GM18508 (cell line): ENCODE data around the gene CXCL3.

ENCODE experiments used
- ATAC-seq: cut with Tn5 transposase; IDR thresholded peaks from one replicate; pipeline ENCODE4 v1.9.1; 2021; ENCODE audit warnings: moderate number of reproducible peaks; ENCODE audit not compliant: insufficient read depth, unreplicated experiment

CXCL3 gene

DNA sequence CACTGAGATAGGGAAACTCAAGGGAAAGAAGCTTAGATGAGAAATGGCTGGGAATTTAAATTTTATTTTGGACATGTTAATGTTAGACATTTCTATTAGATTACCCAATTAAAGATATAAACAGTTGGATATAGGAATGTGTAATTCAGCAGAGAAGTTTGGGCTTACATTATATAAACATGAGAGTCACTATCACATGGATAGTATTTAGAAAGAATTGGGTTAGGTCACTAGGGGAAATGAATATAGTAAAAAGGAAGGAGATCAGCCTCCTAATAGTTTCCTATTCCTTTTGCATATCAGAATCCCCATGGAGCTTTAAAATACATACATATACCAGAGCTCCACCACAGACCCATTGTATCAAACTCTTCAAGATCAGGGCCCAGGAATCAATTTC lies 20.4 kb downstream of the CXCL3 start:
- no peak for ATAC-seq

DNA sequence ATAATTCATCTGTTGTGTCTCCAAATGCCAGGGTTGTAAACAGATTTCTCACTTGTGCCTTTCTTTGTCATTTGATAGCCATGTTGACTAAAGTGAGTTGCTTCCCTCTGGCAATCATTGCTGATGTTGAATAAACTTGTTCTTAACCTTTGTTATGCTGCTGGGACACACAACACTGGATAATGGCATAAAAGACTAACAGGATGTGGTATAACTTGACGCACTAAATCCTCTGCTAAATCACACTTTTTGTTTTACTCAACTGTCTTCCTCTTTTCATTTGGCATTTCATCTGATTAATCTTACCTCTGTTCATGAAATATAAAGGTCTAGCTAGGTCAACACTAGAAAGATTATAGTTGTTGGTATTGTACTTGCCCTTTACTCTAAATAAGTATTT lies 22.4 kb downstream of the CXCL3 start:
- no peak for ATAC-seq

DNA sequence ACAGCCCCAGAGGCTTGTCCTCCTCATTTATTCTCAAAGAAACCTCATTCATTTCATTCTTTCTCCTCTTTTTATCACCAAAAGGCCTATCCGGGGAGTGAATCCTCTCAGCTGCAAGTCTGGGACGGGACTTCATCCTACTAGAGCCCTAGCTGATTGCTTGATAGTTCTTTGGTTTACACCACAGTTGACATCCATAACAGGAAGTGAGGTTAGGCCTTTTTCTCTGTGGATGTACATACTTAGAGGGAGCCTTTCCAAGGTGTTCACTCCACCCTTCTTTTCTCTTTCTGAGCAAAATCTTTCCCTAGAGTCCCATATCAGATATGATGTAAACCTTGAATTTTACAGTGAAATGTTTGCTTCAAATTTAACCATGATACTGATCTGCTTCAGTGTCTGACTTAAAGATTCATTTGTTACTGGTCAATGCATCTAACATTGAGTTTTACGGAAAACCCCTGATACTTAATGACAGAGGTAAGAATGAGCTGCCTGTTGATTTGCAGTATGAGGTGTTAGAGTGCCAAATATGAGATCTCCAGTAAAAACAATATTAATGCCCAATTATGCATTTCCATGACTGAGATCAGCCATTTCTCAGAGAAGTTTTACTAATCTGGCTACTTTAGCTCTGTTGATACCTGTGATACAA lies 23.2 kb downstream of the CXCL3 start:
- no peak for ATAC-seq

DNA sequence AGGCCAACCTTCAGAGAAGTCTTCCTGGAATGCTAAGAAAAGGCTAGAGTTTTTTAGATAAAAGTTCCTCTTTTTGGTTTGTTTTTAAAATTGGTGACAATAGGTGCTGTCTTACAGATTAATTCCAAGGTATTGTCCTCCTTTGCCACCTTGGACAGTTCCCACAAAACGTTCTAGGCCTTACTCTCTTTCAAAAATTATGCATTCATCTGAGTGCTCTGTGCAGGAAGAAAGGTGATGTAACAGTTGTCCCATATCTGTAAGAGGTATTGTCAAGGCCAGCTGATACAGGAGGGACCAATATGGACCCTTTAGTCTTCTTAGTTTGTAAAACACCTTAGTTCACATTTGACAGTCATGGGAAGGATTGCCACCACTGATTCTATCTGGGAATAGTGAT lies 24.2 kb downstream of the CXCL3 start:
- ATAC-seq: no peak

DNA sequence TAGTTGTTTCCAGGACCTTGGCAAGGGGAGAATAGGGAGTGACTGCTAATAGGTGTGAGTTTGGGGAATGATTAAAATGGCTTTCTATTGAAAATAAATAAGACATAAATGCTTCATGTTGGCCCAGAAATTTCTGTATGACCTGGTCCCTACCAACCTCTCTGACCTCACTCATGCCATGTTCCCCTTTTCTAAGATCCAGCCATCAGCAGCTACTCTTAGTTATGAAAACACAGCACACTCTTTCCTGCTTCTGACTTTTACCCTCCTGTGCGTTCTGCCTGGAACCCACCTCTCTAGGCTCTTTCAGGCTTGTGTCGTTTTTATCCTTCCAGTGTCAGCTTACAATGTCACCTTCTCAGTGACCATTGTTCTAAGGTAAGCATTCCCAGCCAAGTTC lies 25.2 kb downstream of the CXCL3 start:
- no peak for ATAC-seq

DNA sequence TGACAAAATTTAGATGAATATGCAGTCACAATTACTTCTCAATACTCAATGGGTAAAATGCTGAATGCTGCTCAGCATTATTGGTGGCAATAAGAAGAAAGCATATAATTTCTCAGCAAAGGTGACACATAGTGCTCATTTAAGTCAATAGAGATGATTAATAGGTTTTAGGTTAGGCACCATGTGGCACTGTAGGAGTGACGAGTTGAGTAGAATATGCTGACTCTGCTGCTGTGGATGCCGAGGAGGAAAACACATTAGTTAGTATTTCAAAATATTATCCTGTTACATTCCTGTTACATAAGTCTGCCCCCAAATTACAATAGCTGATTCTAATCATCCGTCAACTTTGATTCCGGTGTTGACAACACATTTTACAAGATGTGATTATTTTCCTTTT lies 26.4 kb downstream of the CXCL3 start:
- no peak for ATAC-seq

DNA sequence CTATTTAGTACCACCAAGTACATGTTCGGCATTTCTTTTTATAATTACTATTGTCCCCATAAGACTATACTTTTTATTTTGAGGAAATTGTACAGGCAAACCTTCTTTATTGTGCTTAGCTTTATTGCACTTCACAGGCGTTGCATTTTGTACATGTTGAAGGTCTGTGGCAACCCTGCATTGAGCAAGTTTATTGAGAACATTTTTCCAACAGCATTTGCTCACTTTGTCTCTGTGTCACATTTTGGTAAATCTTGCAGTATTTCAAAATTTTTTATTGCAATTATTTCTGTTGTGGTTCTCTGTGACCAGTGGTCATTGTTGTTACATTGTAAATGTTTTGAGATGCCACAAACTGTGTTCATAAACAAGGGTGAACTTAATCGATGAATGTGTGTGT lies 29.2 kb downstream of the CXCL3 start:
- no peak for ATAC-seq

DNA sequence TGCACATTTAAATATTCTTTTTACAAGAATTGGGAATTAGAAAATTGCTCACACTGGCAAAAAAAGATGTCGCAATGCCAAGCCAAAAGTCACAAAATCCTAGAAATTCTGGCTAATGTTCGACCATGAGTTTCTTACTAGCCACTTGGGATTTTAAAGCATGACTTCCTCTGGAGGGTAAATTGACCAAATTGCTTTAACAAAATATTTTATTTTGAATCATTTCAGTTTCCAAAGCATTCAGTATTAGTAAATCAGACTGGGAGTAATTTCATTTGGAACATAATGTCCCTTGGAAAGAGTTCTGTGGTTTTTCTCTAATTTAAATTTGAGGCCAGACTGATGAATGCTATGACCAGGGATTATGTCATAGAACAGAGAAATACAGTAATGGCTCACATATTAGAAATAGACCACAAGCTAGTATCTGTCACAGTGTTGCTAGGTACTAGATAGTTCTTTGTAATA lies 32.4 kb downstream of the CXCL3 start:
- ATAC-seq: no peak

DNA sequence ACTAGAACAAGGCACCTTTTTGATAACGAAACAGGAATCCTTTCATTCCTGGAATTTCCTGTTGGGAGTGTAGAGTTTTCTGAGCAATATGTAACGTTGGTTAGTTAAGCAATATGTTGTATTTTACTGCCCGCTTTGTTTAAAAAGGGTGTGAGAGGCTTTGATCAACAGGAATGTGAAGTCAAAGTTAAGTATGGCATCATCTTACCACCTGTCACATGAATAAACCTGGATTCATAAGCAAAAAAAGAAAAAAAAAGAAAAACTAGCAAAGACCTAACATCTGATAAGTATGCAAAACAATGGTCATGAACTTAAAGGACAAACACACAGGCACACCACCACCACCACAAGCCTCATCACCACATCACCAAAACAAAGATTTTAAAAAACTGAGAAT lies 33.0 kb downstream of the CXCL3 start:
- ATAC-seq: no peak

DNA sequence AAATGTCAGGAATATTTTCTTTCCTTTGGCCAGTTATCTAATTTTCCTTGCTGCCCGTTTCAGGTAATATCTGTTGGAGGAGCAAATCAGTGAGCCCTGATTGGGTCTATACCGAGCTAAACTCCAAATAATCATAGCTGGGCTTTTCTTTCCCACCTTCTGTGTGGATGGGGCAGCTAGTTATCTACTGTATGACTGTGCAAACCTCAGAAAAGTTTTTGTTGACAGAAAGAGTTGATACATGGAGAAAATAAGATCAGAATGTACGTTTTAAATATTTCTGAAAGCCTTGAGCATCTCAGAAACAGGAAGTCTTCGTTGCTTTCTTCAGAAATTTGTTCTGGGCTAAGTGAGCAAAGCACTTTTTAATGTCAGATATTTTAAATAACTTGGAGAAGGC lies 33.8 kb downstream of the CXCL3 start:
- ATAC-seq: no peak

DNA sequence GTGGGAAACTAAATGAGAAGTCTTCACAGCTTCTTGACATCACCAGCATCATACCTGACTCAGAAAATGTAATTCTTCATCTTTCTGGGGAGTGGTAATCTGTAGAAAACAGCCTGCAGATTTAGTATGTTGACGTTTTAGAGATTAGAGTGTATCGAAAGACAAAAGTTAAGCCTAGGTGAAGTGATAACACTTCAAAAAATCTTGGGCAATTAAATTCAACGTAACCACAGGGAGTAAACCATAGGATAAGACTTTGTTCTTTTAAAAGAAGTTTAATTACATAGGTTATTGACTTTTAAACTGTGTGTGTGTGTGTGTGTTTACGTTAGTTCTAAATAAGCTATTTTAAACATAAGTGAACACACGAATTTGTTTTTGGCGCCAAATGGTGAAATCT lies 38.2 kb downstream of the CXCL3 start:
- ATAC-seq: no peak

DNA sequence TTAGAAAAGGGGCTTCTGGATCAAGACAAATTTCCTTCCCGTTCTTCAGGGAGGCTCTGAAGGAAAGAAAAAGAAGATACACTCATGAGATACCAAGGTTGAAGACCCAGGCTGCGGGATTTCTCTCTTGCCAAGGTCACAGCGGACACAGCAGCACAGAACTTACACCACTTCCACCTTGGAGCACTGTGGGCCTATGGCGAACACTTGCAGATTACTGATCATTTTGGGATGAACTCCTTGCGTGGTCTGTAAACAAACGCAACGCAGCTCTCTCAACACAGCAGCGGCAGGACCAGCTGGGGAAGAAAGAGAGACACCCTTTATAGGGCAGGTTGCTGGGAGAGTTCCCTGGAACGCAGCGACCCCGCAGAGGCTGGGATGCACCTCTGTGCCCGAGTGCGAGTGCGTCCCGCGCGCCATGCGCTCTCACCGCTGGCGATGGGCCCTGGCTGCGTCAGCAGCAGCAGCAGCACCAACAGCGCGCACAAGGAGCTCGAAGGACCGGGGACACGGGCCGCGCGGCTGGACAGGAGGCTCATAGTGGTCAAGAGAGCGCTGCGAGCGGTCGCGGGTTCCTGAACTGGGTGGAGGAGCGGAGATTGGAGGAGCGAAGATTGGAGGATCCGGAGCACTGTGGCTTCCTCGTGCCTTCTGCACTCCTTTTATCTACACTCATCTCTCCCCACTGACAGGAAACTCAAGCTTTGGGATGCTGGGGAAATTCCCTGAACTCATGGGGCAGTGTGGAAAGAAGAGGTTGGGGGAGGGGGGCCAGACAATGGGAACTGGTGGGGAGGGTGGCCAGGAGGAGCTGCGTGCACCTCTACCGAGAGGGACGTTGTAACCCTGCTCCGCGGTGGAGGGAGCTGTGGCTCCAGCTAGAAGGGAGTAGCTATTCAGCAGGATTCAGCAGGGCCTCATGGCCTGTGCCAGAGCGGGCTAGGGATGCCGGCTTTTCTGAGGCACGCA lies 40.2 kb downstream of the CXCL3 start, which contains the start of gene CXCL5:
Gene CXCL5, minus strand, starts transcription at position 638 of the 972 bp plus-strand sequence. Its CDS starts 96 bp downstream, at position 542.
- no peak for ATAC-seq

DNA sequence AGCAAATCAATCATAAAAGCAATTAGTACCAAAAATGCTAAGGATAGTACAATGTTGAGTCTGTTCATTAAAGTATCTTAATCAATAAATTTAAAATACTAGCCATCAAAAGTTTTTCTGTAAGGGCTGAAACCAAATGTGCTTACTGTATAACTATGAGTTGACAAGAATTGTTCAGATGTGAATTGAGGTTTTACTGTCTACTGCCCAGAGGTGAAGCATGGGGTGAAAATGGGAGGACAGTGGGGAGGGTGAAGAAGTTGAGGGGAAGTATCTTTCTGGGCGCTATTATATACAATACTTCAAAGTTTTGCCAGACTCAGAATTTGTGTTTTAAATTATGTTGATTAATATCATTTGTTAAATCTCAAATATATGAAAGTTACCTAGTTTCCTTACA lies 46.4 kb downstream of the CXCL3 start:
- no peak for ATAC-seq

DNA sequence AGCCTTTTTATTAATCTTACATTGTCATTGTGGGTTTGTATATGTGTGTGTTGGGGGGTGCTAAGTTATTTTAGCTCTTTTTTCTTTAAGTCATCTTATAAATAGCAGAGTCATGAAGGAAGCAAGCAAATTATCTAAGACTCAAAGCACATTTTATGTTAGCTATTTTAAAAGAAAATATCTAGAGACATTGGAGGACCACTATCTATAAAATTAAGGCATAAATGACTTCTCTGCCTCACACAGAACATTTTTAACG lies 46.8 kb downstream of the CXCL3 start:
- no peak for ATAC-seq

DNA sequence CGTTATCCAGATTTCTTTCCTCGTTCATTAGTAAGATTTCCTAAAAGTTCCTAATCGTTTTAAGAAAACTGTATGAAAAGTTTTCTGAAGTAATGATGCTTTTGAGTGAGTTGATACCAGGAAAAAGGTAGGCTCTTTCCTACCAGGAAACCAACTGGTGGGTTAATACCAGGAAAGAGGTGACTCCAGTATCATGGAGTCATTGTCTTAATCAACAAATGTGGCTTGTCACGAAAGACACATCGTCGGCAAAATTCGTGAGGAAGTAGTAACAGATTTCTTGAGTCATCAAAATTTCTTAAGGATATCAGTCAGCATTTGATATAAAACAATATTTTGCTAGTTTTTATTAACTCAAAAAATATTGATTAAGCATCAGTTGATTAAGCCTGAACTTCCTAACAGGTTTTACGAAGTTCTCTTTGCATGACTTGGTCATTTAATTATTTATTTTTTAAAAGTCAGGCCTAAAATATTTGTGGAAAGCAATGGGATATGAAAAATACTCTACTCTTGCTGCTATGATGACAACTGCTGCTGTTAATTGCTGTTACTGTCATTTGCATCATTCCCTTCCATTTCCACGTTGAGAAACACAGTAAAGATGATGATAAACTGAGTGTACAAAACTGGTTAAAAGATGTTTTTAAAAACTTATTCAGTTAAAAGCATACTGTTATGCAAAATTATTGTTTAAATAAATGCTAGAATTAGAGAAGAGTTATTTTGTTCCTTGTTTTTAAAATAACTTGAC lies 47.3 kb downstream of the CXCL3 start:
- ATAC-seq: no peak

DNA sequence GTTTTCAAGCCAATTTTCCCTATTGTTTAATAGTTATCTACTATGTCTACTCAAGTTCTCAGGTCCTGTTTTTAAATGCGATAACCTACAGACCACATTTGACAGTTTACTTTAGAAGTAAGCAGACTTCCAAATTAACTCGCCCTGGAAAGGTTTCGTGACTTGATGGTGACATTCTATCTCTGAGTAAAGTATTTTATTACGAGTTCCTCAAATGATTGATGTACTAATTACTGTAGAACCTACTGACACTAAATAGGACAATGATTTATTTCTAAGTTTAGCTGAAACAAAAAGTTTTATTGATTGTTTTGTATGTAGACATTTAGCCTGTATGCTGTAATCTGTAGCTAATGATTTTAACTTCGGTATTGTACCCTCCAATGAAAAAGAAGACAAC lies 48.6 kb downstream of the CXCL3 start:
- ATAC-seq: no peak

DNA sequence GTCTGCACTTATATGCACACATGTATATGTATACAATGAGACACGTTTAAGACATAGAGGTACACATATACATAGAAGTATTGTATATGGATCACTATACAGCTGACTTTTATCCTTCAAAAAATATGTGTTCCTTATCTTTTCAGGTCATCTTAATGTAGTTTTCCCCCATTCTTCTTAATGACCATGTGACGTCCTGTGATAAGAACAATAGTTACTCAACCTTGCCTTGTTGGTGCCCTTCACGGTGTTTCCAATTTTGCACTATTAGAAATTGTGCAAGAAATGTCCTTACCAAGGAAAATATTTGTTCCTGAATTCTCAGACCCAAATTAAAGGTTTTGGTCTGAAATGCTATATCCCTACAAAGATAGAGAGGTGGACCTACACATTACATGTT lies 49.5 kb downstream of the CXCL3 start:
- no peak for ATAC-seq

DNA sequence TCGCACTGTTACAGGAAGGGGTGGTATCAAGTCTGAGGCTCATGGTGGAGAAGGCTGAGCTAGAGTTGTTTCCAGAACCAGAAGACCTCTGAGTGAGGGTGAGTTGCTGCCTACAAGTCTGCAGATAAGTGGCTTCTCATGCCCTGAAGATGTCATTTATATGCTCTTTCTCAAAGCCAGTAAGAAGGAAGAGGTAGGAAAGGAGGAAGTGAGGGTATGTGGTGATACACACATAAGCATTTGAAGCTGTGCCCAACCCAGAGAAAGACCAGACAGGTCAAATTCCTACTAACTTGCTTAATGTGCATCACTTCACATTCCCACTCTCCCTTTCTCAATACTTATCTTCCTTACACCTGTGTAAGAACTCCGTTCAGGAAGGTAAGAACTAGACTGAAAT lies 50.4 kb downstream of the CXCL3 start, which contains the start of gene PPBP:
Gene PPBP, minus strand, starts transcription at position 130 of the 400 bp plus-strand sequence. Its CDS starts 87 bp downstream, at position 43.
- ATAC-seq: no peak
